Raji (cell line): ENCODE data around the gene HS6ST1.

Source experiments
- POLR2A ChIP-seq: IDR thresholded peaks from 2 replicates; pipeline ENCODE4 v1.6.1; 2011; ENCODE audit warnings: low read depth, low read length, control low read depth; ENCODE audit not compliant: insufficient read depth

Gene HS6ST1, protein sequence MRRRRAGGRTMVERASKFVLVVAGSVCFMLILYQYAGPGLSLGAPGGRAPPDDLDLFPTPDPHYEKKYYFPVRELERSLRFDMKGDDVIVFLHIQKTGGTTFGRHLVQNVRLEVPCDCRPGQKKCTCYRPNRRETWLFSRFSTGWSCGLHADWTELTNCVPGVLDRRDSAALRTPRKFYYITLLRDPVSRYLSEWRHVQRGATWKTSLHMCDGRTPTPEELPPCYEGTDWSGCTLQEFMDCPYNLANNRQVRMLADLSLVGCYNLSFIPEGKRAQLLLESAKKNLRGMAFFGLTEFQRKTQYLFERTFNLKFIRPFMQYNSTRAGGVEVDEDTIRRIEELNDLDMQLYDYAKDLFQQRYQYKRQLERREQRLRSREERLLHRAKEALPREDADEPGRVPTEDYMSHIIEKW

GRCh38 chr2:128318776-128319464, at the start of gene HS6ST1:
HS6ST1 (minus strand) TSS chr2:128318868; CDS start chr2:128318563, 305 bp downstream.
- TF ChIP-seq POLR2A: peak; percentile 60

GRCh38 chr2:128367601-128368359, 49.1 kb upstream of the HS6ST1 start:
- no peak for TF ChIP-seq POLR2A

GRCh38 chr2:128366713-128367511, 48.2 kb upstream of the HS6ST1 start:
- TF ChIP-seq POLR2A: no peak

DNA sequence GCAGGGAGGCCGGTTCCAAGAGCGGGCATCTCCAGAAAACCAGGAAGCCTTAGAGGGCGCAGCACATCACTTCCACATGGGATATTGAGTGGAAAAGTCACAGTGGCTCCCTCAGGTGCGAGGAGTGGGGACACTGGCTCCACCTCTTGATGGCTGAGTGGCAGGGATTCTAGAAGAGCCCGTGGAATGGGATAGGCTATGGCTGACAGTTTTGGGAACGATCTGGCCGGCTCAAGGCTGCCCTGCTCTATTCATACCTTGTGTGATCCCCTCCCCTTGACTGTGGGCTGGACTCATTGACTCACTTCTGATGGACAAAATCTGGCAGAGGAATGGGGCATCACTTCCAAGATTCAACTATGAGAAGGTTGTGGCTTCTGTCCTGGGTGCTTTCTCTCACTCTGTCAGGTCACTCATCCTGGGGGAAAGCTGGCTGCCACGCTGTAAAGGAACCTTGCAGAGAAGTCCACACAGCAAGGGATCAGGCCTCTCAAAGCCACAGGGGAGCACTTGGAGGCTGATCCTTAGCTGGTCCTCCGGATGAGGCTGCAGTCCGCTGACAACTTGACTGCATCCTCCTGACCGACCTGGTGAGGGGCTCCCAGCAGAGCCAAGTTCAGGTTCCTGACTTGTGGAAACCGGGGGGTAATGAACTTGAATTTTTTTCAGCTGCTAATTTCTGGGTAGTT, 46.7 kb upstream of the HS6ST1 start:
- no peak for TF ChIP-seq POLR2A

DNA sequence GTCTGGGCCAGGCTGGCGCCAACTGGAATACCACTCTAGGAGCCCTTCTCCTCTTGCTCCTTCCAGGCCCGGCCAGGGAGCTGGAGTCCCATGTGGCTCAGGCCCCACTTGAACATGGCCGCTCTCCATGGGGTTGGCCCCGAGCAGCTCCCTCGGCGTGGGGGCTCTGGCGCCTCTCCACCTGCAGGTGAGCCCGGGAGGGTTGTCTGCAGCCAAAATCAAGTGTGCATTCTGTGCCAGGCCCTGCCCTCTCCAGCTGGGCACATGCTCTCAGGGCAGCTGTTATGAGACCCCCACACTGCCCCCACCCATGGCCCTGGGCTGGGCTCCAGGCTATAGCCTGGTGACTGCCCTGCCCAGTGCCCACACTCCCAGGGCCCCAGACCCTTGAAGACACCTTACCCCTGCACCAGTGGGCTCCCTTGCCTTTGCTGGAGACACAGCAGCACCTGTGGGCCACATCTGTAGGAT, 45.8 kb upstream of the HS6ST1 start:
- no peak for TF ChIP-seq POLR2A

DNA sequence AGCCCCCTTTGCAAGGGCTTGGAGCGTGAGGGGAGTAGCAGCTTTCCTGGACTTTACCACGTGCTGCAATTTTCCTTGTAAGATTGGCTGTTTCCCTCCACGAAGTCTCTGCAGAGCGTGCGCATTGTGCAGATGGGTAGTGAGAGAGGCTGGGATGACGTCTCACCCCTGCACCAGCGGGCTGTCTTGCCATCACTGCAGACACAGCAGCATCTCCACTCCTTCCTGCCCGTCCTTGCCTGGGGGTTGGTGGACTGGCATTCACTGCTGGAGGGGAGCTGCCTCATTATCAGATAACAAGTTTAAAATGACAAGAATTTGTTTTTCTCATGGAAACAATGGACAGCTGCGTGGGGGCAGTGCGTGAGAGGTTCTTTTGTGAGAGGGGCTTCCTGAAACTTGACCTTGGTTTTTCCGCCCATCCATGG, 45.3 kb upstream of the HS6ST1 start:
- TF ChIP-seq POLR2A: no peak

DNA sequence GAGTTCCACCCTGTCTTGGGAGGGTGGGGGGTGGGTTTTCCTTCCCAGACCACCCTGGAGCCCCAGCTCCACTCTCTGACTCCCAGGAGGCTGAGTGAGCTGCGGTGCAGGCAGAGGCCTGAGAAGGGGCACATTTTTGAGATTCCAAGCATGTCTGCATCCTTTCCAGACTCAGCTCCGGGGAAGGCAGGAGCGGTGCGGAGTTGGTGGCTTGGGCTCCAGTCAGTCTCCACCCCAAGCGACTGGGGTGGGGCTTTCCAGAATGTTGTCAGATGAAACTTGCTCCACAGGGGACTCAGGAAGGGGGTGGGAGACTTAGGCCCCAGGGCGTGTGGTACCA, 44.2 kb upstream of the HS6ST1 start:
- TF ChIP-seq POLR2A: no peak

- no peak for TF ChIP-seq POLR2A
These were observed 43.7 kb upstream of the HS6ST1 start for GRCh38 chr2:128362176-128362888.

- TF ChIP-seq POLR2A: no peak
These were observed 42.9 kb upstream of the HS6ST1 start for GRCh38 chr2:128361376-128362131.

DNA sequence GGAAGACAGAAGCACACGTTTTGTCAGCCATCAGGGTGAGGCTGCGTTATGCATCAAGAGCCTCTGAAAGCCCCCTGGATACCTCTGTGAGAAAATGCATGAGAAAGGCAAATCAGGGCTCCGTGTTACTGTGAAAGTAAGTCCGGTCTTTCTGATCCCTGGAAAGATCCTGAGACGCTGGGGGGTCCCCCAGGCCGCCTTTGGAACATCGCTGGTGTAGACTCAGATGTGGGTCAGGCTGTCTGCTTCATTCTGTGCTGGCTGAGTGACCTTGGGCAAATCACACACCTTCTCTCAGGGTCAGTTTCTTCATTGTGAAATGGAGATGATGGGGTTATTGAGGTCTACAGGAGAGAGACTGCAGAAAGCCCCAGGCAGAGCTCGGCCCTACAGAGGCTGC, 42.0 kb upstream of the HS6ST1 start:
- no peak for TF ChIP-seq POLR2A

DNA sequence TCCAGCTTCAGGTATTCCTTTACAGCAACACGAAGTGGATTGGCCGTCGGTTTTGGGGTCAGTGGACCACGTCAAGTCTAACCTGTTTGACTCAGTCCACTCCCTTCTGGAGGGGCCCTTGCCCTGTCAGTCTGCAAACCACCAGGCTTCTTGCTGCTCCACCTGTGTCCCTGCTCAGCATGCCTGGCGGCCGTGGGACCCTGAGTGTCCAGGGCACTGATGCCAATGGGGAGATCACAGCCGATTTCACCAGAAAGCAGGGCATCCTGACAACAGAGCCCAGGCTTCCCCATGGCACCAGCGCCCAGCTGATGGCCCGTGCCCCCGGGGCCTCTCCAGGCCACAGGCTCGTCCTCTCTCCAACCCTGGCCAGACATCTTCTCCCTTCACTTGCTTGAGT, 41.2 kb upstream of the HS6ST1 start:
- TF ChIP-seq POLR2A: no peak

DNA sequence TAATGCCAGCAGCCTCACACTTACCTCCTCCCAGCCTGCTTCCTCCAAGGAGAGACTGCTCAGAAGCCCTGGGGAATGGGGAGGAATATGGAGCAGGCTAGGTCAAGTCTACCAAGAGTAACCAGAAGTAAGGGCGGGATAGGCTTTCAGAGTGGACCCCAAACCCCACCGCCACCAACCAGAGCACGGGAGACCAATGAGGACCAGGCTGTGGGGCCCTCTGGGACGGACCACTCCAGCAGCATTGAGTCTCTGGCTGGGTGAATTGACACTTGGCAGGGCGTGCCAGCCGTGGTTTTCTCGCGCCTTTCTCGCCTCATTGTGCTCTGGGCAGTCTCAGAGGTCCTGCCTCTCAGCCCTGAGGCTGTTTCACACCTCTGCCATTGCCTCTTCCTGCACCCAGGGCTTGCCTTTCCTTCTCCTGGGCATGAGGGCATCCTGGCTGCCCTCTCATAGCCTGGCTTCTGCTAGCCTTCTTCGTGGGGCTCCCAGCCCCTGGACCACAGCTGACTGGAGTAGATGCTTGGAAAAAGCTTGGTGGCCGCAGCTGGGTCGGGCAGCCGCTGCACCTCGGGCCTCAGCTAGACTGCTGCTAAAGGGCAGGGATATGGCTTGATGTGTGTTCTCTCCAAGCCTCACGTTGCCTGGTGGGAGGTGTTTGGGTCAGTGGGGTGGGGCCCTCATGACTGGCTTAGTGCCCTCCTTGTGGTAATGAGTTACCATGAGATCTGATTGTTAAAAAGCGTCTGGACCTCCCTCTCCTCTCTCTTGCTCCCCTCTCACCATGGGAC, 40.5 kb upstream of the HS6ST1 start:
- TF ChIP-seq POLR2A: no peak
